HepG2 (cell line): ENCODE measurements around the gene ZNF106. TPM values are rescaled to one million over a fixed set of nuclear protein-coding genes. Genes with fewer than 3 reads are reported as not detected.

ENCODE experiments used
- ATAC-seq: fragments of 200-7000 bp; cut with Tn5 transposase; 3 replicates; pipeline ENCODE4 v1.9.1; 2020; ENCODE audit warnings: mild to moderate bottlenecking, moderate library complexity
- BruUV-seq: library from RNA; stranded (reverse); fragments of 400-500 nt; replicated peaks from 2 replicates; lab custom pipeline; 2021; lab: Mats Ljungman, UMichigan
- CTCF ChIA-PET: fragments of 300-600 bp; formaldehyde crosslinking; extraction: SDS; loops from one replicate; lab custom pipeline; 2021; ENCODE audit warnings: low total read pairs, inconsistent platforms, low intra/inter-chr PET ratio; lab: Yijun Ruan, JAX
- POLR2A ChIA-PET: fragments of 350-600 bp; sonication (Branson Sonifier 250); formaldehyde crosslinking; loops from one replicate; lab custom pipeline; 2020; ENCODE audit warnings: antibody characterized with exemption, inconsistent platforms; lab: Yijun Ruan, JAX
- DNase-seq: peaks from one replicate; pipeline ENCODE4 v3.0.0-alpha.2; 2015; ENCODE audit warnings: low spot score
- FAIRE-seq: peaks from 3 replicates; lab custom pipeline; 2011; peaks lifted over from hg19 to GRCh38; lab: Jason Lieb, UNC
- H2AFZ ChIP-seq: one replicate; pipeline ENCODE4 v1.6.1; 2011; ENCODE audit warnings: low read length, inconsistent platforms
- H3K27ac ChIP-seq: fragments of 300-600 bp; 3 replicates; pipeline ENCODE4 v1.8.0; 2011; ENCODE audit warnings: mixed run types, mild to moderate bottlenecking, mixed read lengths, low read length, inconsistent platforms; ENCODE audit not compliant: insufficient read depth; ENCODE audit errors: extremely low read length
- H3K27me3 ChIP-seq, 2 experiments: fragments of 200-600 bp in 1 of 2; 2 replicates in 1 of 2; 3 replicates in 1 of 2; pipeline versions ENCODE4 v1.6.0 to v1.8.0; 2011; ENCODE audit warnings: low read length in 2 of 2, mild to moderate bottlenecking in 2 of 2, moderate library complexity in 2 of 2, inconsistent platforms in 1 of 2; ENCODE audit not compliant: insufficient read depth in 2 of 2, control insufficient read depth in 1 of 2
- H3K36me3 ChIP-seq, 2 experiments: fragments of 200-600 bp in 1 of 2; replicated peaks in 1 of 2; 2 replicates in 1 of 2; 3 replicates in 1 of 2; pipeline versions ENCODE4 v1.5.1 to v1.8.0; 2011; ENCODE audit warnings: low read length in 2 of 2, inconsistent platforms in 1 of 2; ENCODE audit not compliant: insufficient read depth in 2 of 2, control insufficient read depth in 1 of 2
- H3K4me1 ChIP-seq: 2 replicates; pipeline ENCODE4 v1.5.1; 2012; ENCODE audit warnings: low read length, inconsistent platforms; ENCODE audit not compliant: insufficient read depth
- H3K4me2 ChIP-seq: 2 replicates; pipeline ENCODE4 v1.6.0; 2011; ENCODE audit warnings: low read depth, low read length, inconsistent platforms
- H3K4me3 ChIP-seq, 3 experiments: fragments of 200-600 bp in 1 of 3; sonication (generic), shearing (Covaris generic) in 1 of 3; replicated peaks in 1 of 3; 2 replicates each; pipeline ENCODE4 v1.5.1; 2011 to 2016; ENCODE audit warnings: low read length in 3 of 3, inconsistent platforms in 2 of 3, low read depth in 2 of 3, mild to moderate bottlenecking in 2 of 3, control low read depth in 1 of 3, mixed read lengths in 1 of 3; ENCODE audit not compliant: insufficient read depth in 1 of 3
- H3K79me2 ChIP-seq: one replicate; pipeline ENCODE4 v1.6.1; 2011; ENCODE audit warnings: low read length, inconsistent platforms; ENCODE audit not compliant: insufficient read depth
- H3K9ac ChIP-seq: 2 replicates; pipeline ENCODE4 v1.6.0; 2011; ENCODE audit warnings: mild to moderate bottlenecking, low read depth, low read length, inconsistent platforms; ENCODE audit not compliant: insufficient read depth
- H3K9me3 ChIP-seq: 2 replicates; pipeline ENCODE4 v1.5.1; 2012; ENCODE audit warnings: mild to moderate bottlenecking, low read length
- H4K20me1 ChIP-seq: 2 replicates; pipeline ENCODE4 v1.6.0; 2011; ENCODE audit warnings: inconsistent platforms, mild to moderate bottlenecking, low read length, moderate library complexity; ENCODE audit not compliant: insufficient read depth
- ARID5B ChIP-seq: IDR thresholded peaks from 2 replicates; pipeline ENCODE4 v1.4.0; 2020; ENCODE audit warnings: mild to moderate bottlenecking, missing genetic modification reagents
- CEBPB ChIP-seq: IDR thresholded peaks from 2 replicates; pipeline ENCODE4 v1.6.1; 2011; ENCODE audit warnings: low read depth, low read length, improper control_type of control experiment, borderline replicate concordance
- KLF9 ChIP-seq: IDR thresholded peaks from 2 replicates; pipeline ENCODE4 v1.6.1; 2016; ENCODE audit warnings: low read depth
- NFKBIZ ChIP-seq: IDR thresholded peaks from 2 replicates; pipeline ENCODE4 v1.6.1; 2018; ENCODE audit warnings: missing genetic modification reagents, missing compliant biosample characterization
- RBAK ChIP-seq: sonication (generic); formaldehyde crosslinking; IDR thresholded peaks from 2 replicates; pipeline ENCODE4 v1.5.1; 2020; ENCODE audit warnings: mild to moderate bottlenecking, missing genetic modification reagents
- SAP130 ChIP-seq: IDR thresholded peaks from 2 replicates; pipeline ENCODE4 v1.6.1; 2016; ENCODE audit warnings: low read depth
- SMAD1 ChIP-seq: sonication (generic); formaldehyde crosslinking; IDR thresholded peaks from 2 replicates; pipeline ENCODE4 v1.4.0; 2020; ENCODE audit warnings: missing genetic modification reagents, low read depth, mild to moderate bottlenecking, borderline replicate concordance
- TP53 ChIP-seq: sonication (generic); formaldehyde crosslinking; conservative IDR thresholded peaks from 2 replicates; pipeline ENCODE4 v1.4.0; 2020; ENCODE audit warnings: missing genetic modification reagents
- ZBTB8A ChIP-seq: sonication (generic); formaldehyde crosslinking; IDR thresholded peaks from 2 replicates; pipeline ENCODE4 v1.4.0; 2020; ENCODE audit warnings: mild to moderate bottlenecking, low read depth, missing genetic modification reagents, borderline replicate concordance
- ZNF143 ChIP-seq: sonication (generic); formaldehyde crosslinking; IDR thresholded peaks from 2 replicates; pipeline ENCODE4 v1.4.0; 2020; ENCODE audit warnings: missing genetic modification reagents
- ZNF235 ChIP-seq: sonication (generic); formaldehyde crosslinking; IDR thresholded peaks from 2 replicates; pipeline ENCODE4 v1.8.1; 2023; ENCODE audit warnings: mild to moderate bottlenecking, missing genetic modification reagents, borderline replicate concordance
- ZNF24 ChIP-seq: fragments of 450-650 bp; IDR thresholded peaks from 2 replicates; pipeline ENCODE4 v1.6.1; 2017; ENCODE audit warnings: antibody characterized with exemption, mild to moderate bottlenecking
- ZNF264 ChIP-seq: sonication (generic); formaldehyde crosslinking; IDR thresholded peaks from 2 replicates; pipeline ENCODE4 v1.4.0; 2020; ENCODE audit warnings: missing genetic modification reagents
- ZNF766 ChIP-seq: sonication (generic); formaldehyde crosslinking; IDR thresholded peaks from 2 replicates; pipeline ENCODE4 v1.5.0; 2020; ENCODE audit warnings: missing genetic modification reagents, borderline replicate concordance
- ZNF772 ChIP-seq: sonication (generic); formaldehyde crosslinking; IDR thresholded peaks from 2 replicates; pipeline ENCODE4 v1.5.0; 2020; ENCODE audit warnings: mild to moderate bottlenecking, missing genetic modification reagents
- ZNF839 ChIP-seq: sonication (generic); formaldehyde crosslinking; IDR thresholded peaks from 2 replicates; pipeline ENCODE4 v1.4.0; 2020; ENCODE audit warnings: missing genetic modification reagents, mild to moderate bottlenecking, borderline replicate concordance
- ZSCAN29 ChIP-seq: sonication (generic); formaldehyde crosslinking; conservative IDR thresholded peaks from 2 replicates; pipeline ENCODE4 v1.4.0; 2020; ENCODE audit warnings: mild to moderate bottlenecking, missing genetic modification reagents
- ZUFSP ChIP-seq: sonication (generic); formaldehyde crosslinking; IDR thresholded peaks from 2 replicates; pipeline ENCODE4 v1.9.0; 2021; ENCODE audit warnings: missing genetic modification reagents, mild to moderate bottlenecking, borderline replicate concordance
- WGBS: methylation state at CpG from one replicate; pipeline ENCODE4 v1.1.6; 2017; ENCODE audit warnings: low lambda C conversion rate; 5-methylcytosine and 5-hydroxymethylcytosine counted together
- in situ Hi-C: cut with HindIII; loops from 2 replicates; pipeline ENCODE4 v1.10.0; 2017; ENCODE audit warnings: low pct_unique_long_range_greater_than_20kb; ENCODE audit not compliant: extremely low pct_ligation_motif_present
- intact Hi-C: fragments of 100-400 bp; cut with micrococcal nuclease; formaldehyde crosslinking; loops from one replicate; pipeline ENCODE4 v1.10.0; 2022; ENCODE audit not compliant: unreplicated experiment
- polyA plus RNA-seq, 8 experiments: library from polyadenylated mRNA; depleted of rRNA in 3 of 8; stranded (reverse) in 7 of 8; unstranded in 1 of 8; fragments of >200 nt; fragmentation: Illumina TruSeq in 4 of 8; extraction: Trizol in 4 of 8; gene quantifications; 2 replicates each; pipeline versions ENCODE4 v1.2.1 to v1.2.3, GENCODE V29; 2011 to 2016; ENCODE audit warnings: low read depth in 4 of 8, missing spikeins in 1 of 8, mixed read lengths in 1 of 8; ENCODE audit not compliant: insufficient read depth in 1 of 8
- total RNA-seq, 5 experiments: library from RNA; depleted of rRNA; stranded (reverse); fragments of >200 nt; fragmentation: Illumina TruSeq; extraction: Trizol; gene quantifications; 2 replicates each; pipeline ENCODE4 v1.2.3, GENCODE V29; 2016; ENCODE audit warnings: low read depth in 1 of 5
- TF ChIP-seq, protein P1 (sequence below): sonication (generic); formaldehyde crosslinking; conservative IDR thresholded peaks from 2 replicates; pipeline ENCODE4 v1.4.0; 2020; ENCODE audit warnings: missing genetic modification reagents

Gene ZNF106
- total and polyA plus RNA-seq, 2 of the 13 experiments (the other 11 are each of a cell fraction or from before 2014, with no cell fraction given) = 12.5 to 35.1 TPM

GRCh38 chr15:42533246-42533645, 42.3 kb upstream of the ZNF106 start:
- DNase-seq = no peak
- BruUV-seq = no TSS peak
- 94% methylated on average over 1 of the region's 1 CpG for WGBS

More at GRCh38 chr15:42533246-42533645, 42.3 kb upstream of the ZNF106 start:
- Histone ChIP-seq H3K4me2 (no peak overlapping the region), H3K4me1 (no peaks in the 10 kb centered on the region), H3K27me3 (no peaks in the 10 kb centered on the region), H3K4me3 (no peak overlapping the region), H3K9me3 (no peaks in the 10 kb centered on the region), H4K20me1 (no peaks in the 10 kb centered on the region), H3K27ac (no peak overlapping the region), H3K9ac (no peak overlapping the region), H3K79me2 (no peaks in the 10 kb centered on the region), H2AFZ (no peak overlapping the region), H3K36me3 (peaks cover 5 to 33% of the 10 kb centered on the region in 2 experiments)
- intact Hi-C loops (no loop called here), in situ Hi-C loops (no loop called here)
- POLR2A ChIA-PET = no interaction called here
- ATAC-seq (no peak), FAIRE-seq (no peak)
- CTCF ChIA-PET = no interaction called here
- no peak for TF ChIP-seq ZNF766
- TF ChIP-seq, protein P1, sequence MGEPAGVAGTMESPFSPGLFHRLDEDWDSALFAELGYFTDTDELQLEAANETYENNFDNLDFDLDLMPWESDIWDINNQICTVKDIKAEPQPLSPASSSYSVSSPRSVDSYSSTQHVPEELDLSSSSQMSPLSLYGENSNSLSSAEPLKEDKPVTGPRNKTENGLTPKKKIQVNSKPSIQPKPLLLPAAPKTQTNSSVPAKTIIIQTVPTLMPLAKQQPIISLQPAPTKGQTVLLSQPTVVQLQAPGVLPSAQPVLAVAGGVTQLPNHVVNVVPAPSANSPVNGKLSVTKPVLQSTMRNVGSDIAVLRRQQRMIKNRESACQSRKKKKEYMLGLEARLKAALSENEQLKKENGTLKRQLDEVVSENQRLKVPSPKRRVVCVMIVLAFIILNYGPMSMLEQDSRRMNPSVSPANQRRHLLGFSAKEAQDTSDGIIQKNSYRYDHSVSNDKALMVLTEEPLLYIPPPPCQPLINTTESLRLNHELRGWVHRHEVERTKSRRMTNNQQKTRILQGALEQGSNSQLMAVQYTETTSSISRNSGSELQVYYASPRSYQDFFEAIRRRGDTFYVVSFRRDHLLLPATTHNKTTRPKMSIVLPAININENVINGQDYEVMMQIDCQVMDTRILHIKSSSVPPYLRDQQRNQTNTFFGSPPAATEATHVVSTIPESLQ (CRISPR knock-in tag) = no peak
- TF ChIP-seq KLF9 (CRISPR knock-in tag) = no peak
- TF ChIP-seq ZNF235 (CRISPR knock-in tag) = no peak
- TF ChIP-seq ZNF839 (CRISPR knock-in tag) = no peak
- no peak for TF ChIP-seq CEBPB
- no peak for TF ChIP-seq ZNF264 (CRISPR knock-in tag)
- no peak for TF ChIP-seq RBAK
- TF ChIP-seq ZSCAN29 = no peak
- no peak for TF ChIP-seq ZBTB8A (CRISPR knock-in tag)
- no peak for TF ChIP-seq ZNF772 (CRISPR knock-in tag)
- no peak for TF ChIP-seq ARID5B (CRISPR knock-in tag)
- TF ChIP-seq SAP130 = no peak
- no peak for TF ChIP-seq ZUFSP (CRISPR knock-in tag)
- no peak for TF ChIP-seq TP53 (CRISPR knock-in tag)
- TF ChIP-seq ZNF143 (CRISPR knock-in tag) = no peak
- no peak for TF ChIP-seq SMAD1 (CRISPR knock-in tag)
- no peak for TF ChIP-seq ZNF24
- TF ChIP-seq NFKBIZ (CRISPR knock-in tag) = no peak
